HG03108 (cell line): Measurements from ENCODE around the gene SNCA.

Experiments
- ATAC-seq: cut with Tn5 transposase; IDR thresholded peaks from one replicate; pipeline ENCODE4 v1.9.1; 2021; ENCODE audit warnings: moderate library complexity; ENCODE audit not compliant: unreplicated experiment

Gene SNCA

DNA sequence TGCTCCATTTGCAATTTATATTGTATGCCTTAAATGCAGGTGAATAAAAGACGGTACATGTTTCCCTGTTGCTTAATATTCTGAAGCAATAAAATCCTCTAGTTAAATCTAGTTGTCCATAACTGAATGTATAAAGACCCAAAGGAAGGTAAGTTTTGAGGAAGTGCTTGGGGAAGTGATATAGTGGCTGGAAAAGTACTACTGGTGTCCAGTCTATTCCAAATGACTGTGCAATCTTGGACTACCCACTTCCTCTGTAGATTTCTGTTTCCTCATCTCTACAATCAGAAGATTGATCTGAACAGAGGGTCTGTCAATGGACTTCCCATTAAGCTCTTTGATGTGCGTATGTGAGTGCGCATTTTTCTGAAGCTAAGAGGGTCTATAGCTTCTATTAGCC is 17.0 kb downstream of the SNCA start:
- no peak for ATAC-seq

DNA sequence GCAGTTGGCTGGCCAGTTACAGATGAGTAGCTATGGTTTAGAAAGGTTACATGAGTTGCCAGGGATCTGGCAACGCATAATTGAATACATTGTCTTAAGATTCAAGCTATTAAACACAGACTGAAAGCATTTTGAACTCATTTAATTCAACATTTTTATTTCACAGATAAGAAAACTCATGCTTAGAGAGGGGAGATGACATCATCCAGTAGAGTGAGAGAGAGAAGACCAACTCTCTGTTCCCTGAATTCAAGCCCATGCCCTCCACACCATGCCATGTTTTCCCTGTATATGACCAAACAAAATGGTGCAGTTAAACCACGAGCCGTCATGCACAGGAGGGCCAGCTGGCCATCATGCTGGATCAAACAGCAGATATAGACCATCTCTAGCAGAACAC is 22.6 kb downstream of the SNCA start:
- no peak for ATAC-seq

DNA sequence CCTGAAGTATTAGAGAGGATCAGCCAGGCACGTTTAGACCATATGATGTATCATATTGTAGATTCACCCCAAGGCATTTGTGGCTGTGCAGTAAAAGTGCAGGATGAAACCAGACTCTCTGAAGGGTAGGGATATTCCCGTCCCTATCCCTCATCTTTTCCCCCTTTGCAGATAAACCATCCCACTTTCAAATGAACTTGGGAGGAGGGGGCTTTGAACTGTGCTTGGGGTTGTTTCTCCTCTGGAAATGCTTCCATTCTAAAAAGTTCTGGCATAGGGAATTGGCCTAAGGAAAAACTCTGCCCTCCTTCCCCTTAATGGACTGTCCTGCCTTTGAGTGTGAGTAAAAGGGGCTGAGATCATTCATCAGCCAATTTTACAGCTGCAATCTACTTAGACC is 23.8 kb downstream of the SNCA start:
- ATAC-seq = no peak

DNA sequence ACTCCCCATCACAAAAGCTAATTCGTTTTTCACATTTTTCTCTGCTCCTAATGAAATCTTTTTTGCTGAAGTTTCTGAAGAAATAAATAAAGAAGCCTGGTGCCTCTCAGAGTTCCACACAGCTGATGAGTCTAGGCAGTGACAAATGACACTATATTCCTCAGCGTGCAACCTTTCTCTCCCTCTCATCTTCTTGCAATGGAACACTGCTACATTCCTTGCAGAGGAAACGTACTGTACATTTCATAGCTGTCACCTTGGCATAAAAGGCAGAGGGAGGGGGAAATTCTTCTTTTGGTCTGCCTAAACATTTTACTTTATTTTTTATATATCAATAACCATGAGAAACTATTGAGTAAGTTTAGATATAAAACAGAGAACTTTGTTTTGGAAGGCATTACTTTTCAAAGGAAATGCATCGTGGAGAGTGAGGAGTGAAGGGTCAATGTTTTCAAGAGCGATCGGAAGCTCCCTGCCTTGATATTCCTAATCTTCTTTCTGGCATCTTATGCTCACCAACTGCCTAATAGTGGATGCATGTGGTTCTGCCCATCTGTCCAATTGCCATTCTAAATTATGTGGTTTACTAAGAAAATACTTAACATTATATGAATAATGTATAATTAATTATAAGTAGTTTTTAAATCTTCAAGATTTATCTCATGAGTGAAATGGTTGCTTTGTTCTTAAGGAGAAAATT is 29.4 kb downstream of the SNCA start:
- no peak for ATAC-seq

DNA sequence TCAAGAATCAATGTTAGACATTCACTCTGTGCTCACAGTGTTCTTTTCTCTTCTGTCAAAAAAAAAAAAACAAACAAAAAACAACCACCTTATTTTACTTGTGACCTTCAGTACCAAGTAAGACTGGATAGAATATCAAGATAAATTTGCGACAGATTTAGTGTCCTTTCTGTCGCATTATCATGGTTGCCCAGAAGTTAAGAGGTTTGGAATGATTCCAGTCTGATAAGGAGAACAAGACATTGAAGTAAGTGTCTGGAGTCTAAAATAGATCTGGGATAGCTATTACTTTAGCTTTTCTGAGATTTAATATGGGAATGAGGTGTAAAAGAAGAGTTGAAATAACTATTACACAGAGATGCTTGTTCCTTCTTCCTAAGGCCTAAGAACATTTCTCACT is 31.7 kb downstream of the SNCA start:
- no peak for ATAC-seq

DNA sequence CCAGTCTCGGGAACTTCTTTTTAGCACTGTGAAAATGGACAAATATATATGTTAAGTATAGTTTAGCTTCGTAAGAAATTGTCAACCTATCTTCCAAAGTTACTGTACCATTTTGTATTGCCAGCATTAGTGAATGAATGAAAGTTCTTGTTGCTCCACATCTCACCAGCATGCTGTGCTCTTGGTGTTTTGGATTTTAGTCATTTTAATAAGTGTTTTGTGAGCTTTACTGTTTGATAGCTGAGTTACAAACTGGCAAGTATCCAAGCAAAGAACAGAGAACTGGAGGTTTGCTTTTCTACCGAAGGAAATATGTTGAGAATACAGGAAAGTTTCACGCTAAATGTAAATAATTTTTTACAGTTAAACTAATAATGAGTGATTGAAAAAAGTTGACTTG is 33.0 kb downstream of the SNCA start:
- no peak for ATAC-seq

DNA sequence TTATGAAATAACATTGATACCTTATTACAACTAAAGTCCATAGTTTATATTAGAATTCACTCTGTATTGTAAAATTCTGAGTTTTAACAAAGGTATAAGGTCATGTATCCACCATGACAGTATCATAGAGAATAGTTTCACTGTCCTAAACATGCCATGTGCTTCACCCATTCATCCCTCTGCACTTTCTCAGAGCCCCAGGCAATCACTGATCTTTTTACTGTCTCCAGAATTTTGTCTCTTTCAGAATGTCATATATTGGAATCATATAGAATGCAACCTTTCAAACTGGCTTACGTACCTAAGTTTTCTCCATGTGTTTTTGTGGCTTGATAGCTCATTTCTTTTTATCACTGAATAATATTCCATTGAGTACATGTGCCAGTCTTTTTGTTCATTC is 33.9 kb downstream of the SNCA start:
- no peak for ATAC-seq

DNA sequence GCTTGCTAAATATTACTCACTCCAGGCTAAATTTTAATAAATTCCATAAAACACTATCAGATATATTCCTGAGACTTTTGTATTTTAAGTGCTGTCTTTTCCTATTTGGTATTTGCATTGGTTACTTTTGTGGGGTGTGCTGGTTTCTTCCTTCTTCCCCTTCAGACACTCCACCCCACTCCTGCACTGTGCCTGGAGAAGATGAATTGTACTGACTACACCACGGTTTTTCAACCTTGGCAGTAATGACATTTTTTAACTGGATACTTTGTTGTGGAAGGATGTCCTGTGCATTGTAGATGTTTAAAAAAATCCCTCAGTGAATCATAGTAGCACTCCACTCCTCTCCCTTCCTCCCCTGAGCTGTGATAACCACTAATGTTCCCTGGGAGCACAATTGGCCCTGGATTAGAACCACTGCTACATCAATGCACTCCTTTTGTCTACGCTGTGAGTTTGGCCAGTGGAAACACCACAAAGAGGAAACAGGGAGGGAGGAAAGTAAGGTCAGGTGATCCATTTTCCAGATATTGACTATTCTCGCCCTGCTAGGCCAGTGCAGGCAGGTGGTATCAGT is 36.3 kb downstream of the SNCA start:
- ATAC-seq = no peak

DNA sequence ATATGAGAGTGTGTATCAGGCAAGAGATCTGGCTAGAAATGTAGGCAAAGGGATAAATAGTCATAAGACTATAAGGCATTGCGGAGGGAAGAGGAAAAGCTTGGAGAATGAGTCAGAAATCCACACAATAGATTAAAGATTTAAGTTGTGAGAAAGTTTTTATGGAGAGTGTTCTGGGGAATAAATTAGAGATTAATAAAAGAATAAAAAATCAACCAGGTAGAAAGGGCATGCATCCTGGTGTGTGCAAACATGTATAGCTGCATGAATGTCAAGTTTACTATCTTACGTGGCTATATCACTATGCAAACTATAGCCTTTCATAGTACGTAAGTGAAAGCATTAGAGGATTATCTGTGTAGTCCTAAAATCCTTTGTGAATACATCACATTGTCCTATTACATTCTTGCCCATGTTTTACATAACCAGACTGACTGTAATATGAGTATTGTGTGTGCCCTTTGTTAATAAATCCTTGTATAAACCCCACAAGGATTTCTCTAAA is 36.9 kb downstream of the SNCA start:
- no peak for ATAC-seq

DNA sequence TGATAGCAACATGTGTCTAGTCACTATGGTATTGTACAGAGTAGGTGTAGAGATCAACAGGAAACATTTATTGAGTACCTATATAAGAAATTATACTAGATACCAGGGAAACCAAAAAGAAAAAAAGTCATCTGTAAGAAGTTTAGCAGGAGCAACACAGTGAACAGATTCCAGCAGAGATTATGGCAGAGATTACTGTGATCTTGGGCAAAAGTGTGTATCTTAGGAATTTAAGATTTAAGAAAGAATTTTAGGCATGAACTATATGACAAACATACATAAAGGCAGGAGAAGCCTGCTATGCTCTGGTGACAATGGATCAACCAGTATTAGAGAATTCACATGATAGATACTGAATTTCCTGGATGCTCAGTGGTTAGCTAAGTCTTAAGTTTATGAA is 37.9 kb downstream of the SNCA start:
- ATAC-seq = no peak

DNA sequence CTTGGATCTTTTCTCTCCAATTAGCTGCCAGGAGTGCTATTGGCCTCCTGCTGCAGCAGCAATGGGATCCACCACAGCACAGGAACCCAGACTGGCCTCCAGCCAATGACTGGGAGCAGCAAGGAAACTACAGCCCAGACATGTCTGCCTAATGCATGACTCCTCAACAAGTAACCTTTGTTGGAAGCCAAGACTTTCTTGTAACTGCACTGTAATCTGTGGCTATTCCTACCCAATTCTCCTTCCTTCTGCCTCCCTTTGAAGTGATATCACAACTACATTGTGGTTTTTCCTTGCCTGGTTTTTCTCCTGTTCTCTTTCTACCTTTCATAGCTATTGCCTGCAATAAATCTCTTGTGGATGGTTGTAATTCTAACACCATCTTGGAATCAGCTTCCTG is 39.8 kb downstream of the SNCA start:
- ATAC-seq = no peak

DNA sequence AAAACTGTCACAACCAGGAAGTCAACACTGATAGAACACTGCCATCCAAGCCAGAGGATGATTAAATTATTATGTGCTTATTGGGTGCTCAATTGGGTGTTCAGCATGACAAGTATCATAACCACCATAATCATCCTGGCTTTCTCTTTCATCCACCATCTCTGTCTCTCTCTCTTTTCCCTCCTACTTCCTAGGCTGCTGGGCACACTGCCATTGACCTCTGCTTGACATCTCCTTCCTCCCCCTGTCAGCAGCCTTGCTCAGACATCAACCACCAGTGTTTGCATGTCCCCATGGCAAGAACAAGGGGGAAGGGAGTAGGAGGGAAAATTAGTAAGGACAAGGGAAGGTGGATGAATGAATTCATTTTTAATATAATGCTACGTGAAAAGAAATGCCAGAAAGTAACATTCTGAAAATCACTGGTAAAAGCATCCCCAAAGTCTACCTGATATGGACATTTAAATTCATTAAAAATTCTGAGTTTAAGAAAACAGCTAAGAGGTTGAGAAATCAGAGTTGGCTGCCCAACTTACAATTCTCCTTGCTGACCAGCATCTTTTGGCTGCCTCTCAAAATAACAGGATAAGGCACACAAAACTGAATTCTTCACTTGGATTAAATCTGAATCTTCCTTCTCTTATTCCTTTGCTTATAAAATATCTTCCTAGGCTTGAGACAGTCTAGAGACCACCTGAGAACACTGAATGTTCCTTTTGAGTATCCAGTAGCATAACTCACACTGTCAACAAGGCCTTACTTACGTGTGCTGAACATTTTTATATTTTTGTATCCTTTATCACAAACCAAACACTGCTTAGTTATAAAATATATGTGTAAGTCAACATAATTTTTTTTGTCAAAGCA is 48.5 kb downstream of the SNCA start:
- no peak for ATAC-seq

DNA sequence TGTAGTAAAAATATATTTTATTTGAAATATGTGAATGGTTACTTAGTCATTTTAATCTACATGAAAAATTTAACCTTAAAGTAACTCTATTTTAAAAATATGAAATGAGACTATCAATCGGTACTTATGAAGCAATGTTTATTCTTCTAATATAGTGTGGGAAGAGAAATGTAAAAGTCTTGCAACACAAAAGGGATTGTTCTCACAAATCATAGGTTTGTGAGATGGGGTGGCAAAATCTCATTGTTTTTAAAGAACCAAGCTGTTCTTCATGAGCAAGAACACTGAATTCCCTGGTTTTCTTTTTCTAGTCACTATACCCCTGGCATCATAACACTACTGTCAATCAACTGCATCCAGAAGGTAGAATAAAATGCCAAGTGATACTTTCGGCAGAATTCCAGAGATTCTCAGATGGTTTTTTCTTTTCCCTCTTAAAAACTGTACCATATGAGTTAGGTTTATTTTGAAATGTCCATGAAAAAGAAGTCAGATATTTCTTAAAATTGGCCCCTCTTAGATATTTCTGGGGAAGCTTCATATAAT is 52.2 kb downstream of the SNCA start:
- ATAC-seq = no peak

DNA sequence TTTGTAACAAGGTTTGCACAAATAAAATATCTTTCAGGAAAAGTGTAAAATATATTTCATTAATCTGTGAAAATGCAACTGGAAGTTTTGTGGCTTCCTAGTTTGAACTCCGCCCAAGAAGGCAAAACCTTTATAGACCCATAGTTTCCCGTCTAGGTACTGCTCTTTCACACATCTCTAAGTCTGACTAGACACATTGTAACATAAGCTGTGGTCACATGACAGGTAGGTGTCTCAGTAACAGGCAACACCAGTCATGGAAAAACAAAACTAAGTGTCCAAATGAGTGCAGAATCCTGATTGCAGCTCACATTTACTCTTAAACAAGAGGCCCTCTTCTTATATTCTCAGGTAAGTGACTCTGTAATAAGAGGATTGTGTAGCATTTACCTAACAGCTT is 55.6 kb downstream of the SNCA start:
- ATAC-seq = no peak

DNA sequence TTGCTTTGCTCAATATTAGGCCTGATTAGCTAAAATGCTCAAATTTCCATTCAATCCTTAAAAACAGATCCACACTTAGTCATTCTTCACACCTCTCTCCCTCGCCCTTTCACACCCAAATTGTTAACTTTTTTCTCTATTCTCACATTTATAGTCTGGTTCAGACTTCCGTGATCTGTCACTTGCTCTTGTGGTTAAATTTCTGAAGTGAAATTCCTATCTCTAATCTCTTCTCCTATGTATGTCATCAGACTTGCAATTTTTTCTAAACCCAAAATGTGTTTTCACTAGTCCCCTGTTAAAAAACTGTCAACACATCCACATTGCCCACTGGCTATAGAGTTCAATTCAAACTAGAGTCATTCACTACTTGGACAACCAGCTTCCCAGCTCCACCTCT is 63.2 kb downstream of the SNCA start:
- no peak for ATAC-seq

DNA sequence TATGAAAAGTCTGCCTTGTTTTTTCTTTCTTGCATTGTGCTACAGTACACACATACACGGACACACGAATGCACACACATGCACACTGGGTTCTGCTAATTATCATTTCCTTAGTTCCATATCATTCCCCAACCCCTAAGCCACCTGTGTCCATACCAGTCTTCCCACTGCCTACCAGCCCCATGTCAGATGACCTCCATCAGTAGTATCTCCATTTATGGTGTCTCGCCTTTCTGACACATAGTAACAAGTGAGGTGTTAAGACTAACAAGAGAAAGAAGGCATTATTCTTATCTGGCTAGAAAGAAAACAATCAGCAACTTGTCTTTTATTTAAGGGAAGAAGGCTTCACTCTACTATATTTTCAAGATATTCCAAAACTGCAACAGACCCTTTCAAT is 67.1 kb downstream of the SNCA start:
- no peak for ATAC-seq

DNA sequence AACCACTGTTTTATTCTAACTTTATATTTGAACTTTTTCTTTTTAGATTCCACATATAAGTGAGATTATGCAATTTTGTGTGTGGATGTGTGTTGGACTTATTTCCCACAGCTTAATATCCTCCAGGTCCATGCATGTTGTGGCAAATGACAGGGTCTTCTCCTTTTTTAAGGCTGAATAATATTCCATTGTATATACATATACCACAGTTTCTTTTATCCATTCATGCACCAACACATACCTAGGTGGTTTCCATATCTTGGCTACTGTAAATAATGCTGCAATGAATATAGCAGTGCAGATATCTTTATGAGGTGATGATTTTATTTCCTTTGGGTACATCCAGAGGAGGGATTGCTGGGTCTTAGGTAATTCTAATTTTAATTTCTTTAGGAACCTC is 69.0 kb downstream of the SNCA start:
- ATAC-seq = no peak

DNA sequence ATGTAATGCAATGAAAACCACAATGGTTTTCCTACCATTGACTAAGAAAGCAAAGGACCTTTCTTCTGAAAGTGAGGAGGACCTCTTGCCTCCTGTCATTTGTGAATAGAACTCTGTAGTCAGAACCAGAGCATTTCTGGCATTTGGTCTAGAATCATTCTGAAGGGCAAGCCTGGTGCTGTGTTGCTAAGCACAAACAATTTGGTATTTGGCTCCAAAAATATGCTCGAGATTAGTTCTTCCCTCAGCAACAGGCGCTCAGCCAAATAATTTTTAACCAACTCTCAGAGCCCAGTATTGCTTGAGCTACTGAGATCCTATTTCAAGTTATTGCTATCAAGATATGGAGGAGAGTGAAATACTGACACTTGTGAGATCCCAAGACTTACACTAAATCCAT is 71.0 kb downstream of the SNCA start:
- ATAC-seq = no peak

DNA sequence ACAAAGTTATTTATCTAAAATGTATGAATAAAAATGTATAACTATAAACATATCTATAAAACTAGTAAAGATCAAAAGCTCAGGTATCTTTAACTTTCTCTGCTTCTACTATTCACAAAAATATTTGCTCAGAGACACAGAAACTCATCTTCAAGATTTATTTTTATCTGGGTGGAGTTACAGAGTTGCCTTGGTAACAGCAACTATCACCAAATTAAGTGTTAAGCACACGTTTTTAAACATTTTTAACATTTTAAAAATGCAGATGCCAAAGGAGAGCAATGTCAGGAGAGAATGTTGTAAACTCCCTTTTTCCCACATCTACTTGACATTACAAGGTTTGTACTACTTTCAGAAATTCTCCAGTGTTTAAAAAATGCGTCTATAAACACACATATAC is 71.4 kb downstream of the SNCA start:
- ATAC-seq = no peak

DNA sequence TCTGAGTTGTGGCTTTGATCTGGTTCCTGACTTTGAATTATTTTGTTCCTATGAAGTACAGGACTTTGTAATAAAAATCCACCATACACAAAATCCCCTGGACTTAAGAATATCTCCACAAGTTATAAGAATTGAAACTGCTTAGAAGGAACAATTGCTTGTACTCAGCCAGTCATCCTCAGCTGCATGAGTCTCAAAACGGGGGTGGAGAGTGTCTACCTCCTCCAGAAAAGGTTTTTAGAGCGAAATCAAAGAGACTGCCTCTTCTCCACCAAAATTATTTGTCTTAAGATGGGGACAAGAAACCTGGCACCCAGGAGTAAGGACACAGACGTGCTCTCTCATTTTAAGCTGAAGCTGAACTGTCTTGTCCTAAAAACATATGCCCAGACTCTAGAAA is 74.7 kb downstream of the SNCA start:
- no peak for ATAC-seq

DNA sequence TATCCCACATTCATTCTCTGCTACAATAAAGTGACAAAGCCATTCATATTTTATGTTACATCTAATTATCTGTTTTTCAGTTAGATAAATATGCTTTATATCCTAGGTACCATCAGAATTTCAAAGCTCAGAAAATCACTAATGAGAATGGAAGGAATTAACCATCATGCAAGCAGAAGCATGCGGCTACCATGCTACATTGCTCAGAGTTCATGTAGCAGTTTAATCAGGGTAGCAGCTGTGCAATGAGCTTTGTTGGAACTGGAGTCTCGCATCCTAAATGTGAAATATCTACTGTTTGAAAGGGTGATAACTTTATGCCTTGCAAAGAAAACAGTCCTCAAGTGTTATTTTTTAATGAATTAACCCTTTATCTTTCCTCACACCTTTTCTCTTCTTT is 77.5 kb downstream of the SNCA start:
- no peak for ATAC-seq
